HG03442 (cell line): ENCODE measurements around the gene OSBPL10.
"Not testable (repeated sequence)": the region's sequence is repeated elsewhere in the genome, so short reads cannot be mapped to it uniquely, and the experiment has no call there.

Source experiments
- ATAC-seq: cut with Tn5 transposase; IDR thresholded peaks from one replicate; pipeline ENCODE4 v1.9.1; 2021; ENCODE audit warnings: mild to moderate bottlenecking, moderate library complexity; ENCODE audit not compliant: unreplicated experiment

Gene OSBPL10

DNA sequence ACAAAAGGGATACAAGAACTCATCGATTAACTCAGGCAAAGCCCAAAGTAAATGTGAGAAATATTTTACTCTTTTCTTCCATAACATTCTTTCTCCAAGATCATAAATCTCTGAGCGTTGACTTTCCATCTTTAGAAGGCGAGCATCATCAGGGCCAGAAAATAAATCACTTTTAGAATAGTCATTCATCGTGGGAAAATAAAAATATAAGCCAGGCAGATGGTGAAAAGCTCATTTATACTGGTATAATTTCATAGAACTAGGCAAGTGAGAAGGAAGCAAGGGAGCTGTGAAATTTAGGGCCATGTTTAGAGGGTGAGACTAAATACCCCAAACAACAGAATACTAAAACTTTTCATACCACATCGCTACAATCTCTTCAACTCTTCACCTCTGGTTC is 257.4 kb downstream of the OSBPL10 start:
- ATAC-seq, result no peak

DNA sequence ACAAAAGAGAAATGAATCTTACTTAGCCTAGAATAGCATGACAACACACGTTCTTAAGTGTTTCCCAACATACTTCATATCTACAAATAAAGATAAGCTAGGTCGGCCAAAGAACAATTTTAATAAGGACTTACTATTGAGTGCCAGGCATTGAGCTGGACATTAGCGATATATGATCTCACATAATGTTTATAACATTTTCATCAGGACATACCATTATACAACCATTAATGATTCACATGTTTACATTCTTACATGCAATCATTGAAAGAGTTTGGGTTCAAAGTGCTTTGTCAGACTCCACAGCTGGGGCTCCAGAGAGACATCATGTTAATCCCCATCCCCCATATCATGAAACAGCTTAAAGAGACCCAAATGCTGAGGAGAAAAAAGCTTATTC is 259.4 kb downstream of the OSBPL10 start:
- no peak for ATAC-seq

DNA sequence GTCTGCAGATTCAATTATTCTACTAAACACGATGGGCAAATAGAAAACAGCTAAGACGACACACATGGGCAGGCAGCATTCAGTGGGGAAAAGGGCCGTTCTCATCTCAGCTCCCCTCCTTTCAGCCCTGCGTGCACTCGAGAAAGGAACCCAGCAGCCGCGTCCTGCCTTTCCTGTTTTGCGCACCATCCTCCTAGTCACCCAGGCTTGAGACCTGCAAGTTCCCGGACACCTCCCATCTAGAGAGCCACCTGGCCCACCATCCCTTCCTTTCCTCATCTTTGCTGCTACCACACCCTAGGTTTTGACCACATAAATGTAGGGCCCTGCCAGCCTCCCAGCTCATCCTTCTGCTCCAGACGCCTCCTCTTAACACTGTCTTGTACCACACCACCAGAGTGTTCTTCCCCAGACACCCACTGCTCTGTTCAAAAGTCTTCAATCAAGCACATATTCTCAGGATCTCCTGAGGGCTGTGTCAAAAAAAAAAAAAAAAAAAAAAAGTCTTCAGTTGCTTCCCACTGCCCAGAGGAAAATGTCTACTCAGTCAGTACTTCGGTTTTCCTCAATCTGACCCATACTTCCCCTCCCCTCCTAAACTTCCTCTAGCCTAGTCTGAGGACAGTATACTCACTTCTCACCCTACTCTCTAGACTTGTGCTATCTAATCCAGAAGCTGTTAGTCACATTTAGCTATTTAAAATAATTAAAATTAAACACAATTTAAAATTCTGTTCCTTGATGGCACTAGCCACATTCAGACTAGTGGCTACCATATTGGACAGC is 266.4 kb downstream of the OSBPL10 start:
- ATAC-seq, result no peak

DNA sequence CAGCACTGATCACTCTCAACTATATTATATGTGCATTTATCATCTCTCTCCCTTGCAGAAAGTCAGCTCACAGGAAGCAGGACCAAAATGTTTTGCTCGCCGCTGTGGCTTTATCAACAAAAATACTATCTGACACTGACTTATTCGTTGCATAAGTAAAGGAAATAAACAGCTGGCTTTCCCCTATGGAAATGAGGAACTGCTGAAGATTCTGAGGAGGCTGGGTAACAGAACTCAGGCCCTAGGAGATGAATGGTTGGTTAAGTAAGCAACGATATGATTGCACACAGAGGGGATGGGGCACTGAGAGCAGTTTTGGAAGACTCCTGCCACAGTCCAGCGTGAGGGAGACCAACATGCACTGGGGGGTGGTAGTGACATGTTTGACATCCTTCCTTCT is 267.2 kb downstream of the OSBPL10 start:
- ATAC-seq, result no peak

DNA sequence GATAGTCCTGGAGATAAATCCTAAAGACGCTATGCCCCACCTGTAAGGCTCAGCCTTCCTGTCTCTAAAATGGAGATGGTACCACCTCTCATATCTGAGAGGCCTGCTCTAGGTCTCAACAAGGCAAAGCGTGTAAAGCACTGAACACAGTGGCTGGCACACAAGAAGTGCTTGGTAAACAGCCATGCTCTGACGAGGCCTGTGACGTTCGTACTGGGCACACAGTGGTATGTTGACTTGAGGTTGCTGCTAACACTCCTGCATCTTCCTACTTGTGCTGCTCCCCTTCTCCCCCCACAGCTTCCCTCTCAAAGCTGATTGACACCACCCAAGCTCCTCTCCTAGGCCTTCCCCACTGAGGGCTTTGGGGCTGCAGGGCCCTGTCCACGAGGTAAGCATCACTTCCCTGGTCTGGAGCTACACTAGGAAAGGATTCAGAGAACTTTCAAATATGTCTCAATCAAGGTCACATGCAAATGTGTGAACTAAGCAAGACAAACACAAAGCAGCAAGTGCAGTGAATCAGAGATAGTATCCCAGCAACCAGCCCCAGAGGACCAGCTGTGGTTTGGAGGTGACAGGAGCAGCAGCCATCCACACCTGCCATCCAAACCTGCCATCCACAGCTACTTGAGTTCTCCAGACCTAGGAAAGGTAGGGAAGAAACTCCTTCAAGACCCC is 270.8 kb downstream of the OSBPL10 start:
- ATAC-seq, result no peak

DNA sequence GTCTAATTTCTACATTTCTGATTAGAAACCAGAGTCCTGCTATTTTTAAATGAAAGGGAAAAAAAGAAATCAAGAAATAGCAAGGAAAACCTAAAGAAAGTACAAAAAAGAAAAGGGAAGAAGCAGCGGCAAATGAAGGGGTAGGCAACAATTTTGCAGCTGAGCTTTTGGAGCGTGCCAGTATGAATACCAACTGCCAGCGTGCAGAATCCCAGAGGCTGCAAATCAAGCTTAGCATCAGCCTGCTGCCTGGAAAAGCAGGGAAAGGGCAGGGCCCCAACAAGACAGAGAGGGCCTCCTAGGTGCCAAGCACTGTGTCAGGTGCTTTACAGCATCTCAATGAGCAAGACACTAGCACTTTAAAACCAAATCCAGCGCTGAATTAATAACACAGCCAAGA is 271.5 kb downstream of the OSBPL10 start:
- no peak for ATAC-seq

DNA sequence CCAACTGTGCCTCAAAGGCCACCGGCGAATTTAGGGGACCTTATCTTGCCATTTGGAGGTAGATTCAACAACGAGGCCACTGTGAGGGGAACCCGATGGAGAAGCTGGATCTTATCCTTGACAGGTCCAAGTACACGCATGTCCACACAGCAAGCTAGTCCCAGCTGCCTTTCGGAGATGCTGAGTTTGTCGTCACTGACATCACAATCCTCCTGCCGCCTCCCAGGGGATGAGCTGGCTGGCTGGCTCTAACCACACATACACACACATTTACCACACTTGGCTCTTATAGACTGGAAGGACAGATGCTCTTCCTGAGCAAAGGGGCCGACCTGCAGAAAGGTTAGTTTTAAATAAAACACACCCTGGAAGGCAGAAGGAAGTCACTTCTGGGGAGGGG is 272.1 kb downstream of the OSBPL10 start:
- no peak for ATAC-seq

DNA sequence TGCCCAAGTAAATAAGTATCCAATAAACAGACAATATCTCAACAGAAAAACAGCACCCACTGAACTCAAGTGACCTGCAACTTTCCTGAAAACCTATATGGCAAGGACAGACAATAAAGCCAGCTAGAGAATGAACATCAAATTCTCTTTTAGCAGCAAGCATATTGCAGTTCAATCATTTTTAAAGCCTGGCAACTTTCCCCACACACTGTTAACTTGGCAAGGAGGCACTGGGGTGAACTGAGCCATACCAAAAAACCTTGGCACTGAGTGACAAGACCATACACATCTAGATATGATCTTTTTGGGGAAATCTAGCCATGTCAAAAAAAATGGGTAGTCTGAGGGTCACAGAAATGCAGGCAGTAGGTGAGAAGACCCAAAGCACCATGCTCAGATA is 273.8 kb downstream of the OSBPL10 start:
- no peak for ATAC-seq

DNA sequence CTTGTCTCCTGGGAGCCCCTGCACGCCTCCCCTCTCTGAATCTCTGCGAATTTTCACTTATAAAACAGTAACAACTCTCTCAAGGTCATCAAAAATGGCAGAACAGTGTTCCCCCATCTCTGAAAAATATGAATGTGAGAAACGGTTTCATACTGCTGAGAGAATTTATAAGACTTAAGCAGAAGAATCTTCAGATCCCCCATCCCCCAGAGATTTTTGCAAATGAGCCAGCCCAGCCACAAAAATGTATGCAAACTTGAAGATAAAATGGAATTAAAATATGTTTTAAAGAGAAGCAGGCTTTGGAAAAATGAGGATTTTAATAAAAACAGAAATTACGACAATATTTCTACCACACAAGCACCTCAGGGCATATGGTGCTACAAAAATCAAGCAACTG is 275.3 kb downstream of the OSBPL10 start:
- no peak for ATAC-seq

DNA sequence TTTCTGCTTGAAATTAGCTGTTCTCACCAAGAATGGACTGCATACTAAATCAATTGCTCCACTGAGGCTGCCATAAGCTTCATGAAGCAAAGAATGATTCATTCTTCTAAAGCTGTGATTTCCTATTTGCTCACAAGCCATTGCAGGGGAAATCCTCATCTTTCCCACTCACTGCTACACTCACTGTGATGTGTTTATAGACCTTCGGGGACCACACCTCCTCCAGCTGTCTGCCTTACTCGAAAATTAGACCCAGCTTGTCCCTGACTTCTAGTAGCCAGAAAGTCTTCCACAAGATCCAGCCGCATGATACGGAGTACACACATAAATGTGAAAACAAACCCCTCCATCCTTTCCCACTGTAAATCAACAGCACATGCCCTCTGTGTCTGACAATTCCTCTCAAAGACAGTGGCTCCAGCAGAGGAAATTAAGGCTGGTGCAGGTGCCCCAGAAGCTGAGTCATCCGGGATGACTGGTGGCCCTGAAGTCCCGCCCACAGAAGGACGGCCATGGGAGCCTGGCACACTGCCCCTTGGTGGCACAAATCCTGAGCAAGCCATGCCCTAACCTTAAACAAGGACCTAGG is 276.4 kb downstream of the OSBPL10 start:
- ATAC-seq, result no peak

DNA sequence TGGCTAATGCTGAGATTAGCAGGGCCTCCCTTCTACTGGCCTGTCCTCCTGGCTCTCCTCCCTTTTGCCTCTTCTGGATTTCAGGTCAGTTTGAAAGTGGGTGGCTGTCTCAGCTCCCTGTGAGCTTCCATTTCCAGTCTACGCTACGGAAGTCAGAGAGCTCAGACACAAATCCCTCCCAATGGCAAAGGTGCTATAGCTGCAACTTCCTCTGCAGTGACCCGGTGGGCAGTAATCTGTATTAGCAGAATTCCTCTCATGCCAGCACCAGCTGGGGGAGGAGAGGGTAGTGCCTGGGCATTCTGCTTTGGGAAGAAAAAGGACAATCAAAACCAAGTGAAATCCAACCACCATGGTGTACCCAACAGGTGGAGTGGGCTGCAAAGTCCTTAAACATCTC is 276.9 kb downstream of the OSBPL10 start:
- ATAC-seq, result no peak

DNA sequence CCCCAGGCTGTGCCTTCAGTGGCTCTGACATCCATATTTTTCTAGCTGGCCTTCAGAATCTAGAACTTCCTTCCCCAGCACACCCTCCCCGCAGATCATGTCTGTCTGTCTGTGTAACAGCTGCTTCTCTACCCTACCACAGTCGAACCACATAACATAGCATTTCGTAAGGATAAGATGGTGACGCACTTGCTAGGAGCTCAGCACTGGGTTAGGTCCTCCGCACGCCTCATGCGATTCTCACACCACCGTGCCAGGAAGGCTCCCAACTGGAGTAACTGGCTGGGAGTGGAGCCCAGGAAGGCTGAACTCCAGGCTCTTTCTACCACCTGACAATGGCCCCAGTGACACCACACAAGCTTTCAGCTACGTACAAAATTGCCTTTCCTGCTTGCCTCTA is 279.8 kb downstream of the OSBPL10 start:
- no peak for ATAC-seq

DNA sequence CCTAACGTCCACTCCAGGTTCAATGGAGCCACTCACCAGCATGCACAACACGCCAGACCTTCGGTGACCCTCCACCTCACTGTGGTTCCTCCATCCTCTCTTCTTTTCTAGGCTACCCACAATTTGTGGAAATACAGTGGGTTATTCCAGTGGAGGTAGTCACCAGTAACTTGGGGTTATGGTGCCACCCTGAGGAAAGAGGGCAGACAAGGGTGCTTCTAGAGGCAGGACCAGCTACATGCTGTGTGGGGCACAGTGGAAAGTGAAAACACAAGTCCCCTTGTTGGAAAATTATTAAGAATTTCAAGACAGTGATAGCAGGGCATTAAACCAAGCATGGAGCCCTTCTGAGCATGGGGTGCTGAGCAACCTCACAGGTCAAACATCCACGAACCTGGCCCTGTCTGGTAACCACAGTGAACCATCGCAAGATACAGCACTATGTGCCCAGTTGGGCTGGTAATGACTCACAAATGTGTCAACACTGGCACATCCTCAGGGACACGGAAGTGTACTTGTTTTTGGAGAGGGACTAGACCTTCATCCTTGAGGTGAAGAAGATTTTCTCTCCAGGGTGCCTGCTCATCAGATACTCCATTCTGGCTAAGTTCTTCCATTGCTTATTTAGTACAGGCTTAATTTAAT is 281.6 kb downstream of the OSBPL10 start:
- no peak for ATAC-seq

DNA sequence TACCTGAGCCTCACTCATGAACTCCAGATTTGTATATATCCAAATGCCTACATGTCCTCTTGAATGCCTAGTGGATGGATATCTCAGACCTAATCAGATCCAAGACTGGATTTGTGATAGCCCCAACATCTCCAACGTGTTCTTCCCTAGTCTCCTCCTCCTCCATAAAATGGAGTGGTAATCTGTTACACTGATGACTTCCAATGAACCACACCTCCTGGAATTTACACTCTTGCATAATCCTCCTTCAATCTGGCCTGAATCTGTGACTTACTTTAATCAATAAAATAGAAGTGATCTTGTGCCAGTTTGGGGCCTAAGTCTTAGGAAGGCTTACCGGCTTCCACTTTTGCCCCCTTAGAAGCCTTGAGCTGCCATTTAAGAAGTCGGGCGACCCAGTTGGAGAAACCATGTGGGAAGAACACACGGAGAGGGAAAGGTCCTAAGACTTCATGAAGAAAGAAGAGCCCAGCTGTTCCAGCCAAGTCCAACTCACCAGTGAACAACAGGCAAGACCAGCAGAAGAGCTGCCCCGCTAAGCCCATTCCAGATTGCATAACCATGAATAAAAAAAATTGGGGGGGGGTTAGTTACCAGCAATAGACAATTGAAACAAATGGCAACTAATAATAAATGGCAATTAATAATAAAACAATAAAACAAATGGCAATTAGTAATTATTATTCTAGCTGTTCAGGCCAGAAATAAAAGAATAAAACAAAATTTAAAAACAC is 284.1 kb downstream of the OSBPL10 start:
- no peak for ATAC-seq

DNA sequence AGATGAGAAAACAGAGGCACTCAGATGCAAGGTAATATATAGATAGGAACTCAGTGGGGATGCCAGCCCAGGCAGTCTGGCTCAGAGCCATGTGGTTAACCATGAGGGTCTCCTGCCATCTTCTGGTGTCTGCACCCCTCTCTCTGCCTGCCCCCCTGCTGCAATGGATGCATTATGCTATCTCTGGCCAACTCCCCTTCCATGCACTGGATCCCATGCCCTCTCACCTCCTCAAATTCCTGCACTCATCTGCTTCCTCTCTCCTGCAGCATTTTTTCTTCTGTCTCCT is 285.1 kb downstream of the OSBPL10 start:
- ATAC-seq, result no peak

DNA sequence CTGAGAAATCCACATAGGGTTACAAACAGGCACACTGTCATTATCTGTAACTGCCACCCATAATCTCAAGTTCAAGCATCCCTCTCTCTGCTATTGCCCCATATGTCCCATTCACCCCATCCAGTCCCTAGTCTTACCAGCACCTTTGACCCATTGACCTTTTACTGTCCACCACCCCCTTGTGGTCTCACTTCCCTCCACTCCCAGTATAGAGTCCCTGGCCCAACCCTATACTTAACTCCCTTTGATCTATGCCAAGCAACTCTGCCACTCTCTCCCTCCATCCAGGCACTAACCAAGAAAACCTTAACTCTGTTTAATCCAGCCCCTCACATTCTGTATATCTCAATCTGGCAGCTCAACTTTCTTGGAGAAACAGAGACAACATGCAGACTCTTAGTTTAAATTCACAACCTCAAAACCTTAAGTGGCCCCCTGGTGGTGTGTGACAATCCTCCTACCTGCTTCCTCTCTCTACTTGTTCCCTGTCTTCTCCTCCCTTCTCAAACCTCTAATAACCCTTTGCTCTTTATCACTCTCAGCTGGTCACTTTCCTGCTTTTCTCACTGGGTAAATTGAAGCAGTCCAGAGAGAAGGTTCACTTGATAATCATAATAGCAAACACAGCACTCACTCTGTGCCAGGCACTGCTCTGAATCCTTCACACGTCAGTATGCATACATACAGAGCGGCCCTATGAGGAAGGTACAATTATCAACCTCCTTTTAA is 285.6 kb downstream of the OSBPL10 start:
- ATAC-seq, result peak; percentile 47

DNA sequence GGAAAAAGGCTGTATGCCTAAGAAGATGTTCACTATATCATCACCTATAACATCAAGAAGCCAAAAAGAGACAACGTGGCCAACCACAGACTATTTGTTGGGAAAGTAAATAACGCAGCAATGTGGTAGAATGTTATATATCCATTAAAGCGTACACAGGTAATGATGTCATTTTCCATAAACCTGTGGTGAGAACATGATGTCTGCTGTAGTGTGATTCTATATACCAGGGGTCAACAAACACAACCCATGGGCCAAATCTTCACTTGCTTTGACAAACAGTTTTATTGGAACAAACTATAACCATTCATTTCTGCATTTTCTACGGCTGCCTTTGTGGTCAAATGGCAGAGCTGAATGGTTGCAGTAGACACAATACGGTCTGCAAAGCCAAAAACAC is 287.7 kb downstream of the OSBPL10 start:
- no peak for ATAC-seq

DNA sequence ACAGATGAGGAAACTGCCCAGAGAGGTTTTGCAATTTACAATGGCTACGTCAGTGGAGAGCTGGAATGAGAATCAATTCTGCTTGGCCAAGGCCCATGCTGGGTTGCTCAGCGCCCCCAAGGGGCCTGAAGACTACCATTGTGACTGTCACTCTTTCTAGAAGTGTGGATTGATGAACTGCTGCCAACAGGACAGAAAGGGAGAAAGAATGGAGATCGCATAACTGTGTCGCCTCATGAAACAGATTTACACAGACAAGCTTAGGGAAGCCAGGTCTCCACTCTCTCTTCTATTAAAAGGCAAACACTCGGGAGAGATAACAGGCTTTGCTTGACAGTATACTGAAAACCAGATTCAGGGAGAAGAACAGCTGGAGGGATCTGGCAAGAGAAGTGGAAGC is 288.3 kb downstream of the OSBPL10 start:
- ATAC-seq, result no peak

DNA sequence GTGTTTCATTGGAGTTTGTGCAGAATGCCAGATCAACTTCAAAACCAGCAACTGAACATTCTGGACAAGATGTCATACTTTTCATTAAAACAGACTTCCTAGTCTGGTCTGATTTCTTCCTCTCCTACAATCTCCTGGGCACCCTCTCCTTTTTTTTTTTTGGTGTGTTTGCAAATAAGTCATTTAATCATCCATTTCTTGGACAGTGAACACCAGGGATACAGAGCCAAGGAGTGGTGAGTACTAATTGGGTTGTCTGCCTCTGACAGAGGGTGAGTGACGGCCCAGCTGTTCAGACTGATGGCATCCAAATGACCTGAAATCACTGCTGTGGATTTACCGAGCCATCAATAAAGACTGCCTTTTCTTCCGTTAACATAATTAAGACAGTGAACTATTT is 290.3 kb downstream of the OSBPL10 start:
- ATAC-seq, result no peak

DNA sequence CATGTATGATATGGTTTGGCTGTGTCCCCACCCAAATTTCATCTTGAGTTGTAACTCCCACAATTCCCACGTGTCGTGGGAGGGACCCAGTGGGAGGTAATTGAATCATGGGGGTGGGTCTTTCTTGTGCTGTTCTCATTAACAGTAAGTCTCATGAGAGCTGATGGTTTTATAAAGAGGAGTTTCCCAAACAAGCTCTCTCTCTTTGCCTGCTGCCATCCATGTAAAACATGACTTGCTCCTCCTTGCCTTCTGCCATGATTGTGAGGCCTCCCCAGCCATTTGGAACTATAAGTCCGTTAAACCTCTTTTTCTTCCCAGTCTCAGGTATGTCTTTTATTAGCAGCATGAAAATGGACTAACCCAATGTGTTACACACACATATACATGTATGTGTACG is 291.5 kb downstream of the OSBPL10 start:
- ATAC-seq, result not testable (repeated sequence)

DNA sequence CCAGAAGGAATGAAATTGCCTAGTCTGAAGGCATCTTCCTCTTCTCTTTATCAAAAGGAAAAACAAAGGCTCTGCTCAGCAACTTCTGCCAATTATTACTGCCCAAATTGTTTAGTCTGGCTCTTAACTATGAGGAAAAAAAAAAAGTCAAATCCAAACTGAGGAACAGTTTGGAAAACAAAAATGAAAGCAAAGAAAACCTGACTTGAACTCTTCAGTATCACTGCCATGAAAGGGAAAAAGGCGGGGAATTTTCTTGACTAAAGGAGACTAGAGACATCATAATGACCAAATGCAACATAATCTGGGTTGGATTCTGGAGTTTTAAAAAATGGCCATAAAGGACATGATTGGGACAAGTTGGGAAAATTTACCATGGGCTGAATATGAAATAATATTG is 292.1 kb downstream of the OSBPL10 start:
- no peak for ATAC-seq
